Suppressor macrophage (primary cell): ENCODE measurements around the gene TSPAN3.

Experiments
- DNase-seq, 4 experiments: peaks; one replicate each; pipeline ENCODE4 v3.0.0-alpha.2; 2020 to 2022

The TSPAN3 gene

DNA sequence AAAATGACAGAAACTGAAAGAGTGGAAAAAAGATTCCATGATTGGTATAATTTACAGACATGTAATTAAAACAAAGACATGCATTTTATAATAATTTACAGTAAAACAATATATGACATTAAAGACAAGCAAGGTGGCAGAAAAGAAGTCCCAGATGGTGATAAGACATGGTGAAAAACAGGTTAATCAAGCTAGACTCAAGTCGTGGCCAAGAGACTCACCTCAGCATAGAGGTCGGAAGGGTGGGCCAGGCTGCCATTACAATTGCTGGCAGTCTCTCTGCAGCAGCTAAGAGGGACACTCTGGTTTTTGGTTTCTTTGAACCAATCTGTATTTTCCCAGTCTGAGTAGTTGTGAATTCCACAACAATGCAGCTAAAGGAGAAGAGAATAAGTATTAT lies 18.4 kb downstream of the TSPAN3 start:
- DNase-seq = no peak

DNA sequence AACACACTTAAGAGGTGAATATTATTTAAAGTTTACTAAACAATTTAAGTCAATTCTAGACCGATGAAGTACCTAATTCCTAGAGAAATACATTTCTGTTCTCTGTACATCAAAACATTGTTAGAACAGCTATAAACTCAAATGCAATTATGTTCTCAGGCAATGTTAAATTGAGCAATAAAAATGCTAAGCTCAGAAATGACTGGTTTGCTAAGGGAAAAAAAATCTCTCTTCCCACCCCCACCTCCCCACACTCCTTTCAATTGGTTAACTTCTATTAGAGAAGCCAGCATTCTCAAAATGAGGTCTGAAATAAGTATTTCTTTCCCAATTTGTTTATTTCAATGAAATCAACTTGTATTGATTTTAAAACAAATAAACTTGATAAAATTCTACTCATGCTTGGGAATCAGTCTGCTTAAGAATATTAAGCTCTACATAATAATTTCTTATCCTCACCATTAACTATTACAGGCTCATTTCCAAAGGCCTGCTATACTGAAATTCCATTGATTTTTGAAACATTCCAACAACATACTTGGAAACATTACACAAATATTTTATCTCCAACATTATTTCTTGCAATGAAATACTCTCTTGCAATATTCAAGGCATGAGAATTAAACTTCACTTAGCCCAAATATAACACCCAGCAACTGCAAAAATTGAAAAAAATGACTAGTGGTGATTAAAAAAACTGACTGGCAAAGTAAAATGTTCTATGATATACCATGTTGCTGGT lies 22.6 kb downstream of the TSPAN3 start:
- no peak for DNase-seq

DNA sequence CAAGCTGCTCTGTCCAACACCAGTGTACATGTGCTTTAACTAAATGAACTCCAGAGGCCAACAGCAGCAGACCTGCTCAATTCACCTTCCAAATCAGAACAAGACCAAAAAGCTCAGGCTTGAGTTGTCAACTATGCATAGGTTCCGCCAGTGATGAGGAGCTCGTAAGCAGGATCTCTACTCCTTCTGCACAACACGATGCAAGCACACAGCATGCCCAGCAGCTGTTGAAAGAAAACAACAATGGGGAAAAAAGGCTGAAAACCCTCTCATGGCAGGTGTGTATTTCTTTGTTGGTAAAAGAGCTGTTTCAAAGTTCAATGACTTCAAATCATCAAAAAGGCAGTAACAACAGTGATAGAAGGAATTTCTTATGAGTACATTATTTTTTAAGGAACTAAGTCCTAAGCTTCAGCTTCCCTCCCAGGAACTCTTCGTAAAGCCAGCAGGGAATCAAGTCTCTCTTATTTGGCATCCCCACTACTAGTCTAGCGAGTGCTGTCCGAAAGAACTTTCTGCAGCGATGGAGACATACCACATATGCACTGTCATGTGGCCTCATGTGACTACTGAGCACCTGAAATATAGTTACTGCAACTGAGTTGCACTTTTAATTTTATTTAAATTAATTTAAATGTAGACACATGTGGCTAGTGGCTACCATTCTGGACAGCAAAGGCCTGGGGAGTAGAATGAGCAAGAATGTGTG lies 24.1 kb downstream of the TSPAN3 start:
- no peak for DNase-seq

DNA sequence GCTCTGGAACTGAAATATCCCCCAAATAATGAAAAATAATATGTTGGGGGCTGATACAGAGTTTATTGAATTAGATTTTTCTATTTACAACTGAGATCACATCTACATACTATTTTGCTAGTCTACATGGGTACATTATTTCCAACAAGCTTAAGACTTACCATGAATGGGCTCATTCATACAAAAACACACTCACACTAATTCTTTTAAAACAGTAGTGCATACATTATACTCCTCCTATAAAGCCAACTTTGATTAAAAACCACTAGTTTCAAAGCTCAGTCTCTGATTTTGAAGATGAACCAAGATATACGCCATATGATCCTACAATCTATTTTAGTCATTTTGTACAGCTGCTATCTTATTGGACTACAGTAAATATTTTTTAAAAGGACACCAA lies 24.9 kb downstream of the TSPAN3 start:
- DNase-seq = no peak

DNA sequence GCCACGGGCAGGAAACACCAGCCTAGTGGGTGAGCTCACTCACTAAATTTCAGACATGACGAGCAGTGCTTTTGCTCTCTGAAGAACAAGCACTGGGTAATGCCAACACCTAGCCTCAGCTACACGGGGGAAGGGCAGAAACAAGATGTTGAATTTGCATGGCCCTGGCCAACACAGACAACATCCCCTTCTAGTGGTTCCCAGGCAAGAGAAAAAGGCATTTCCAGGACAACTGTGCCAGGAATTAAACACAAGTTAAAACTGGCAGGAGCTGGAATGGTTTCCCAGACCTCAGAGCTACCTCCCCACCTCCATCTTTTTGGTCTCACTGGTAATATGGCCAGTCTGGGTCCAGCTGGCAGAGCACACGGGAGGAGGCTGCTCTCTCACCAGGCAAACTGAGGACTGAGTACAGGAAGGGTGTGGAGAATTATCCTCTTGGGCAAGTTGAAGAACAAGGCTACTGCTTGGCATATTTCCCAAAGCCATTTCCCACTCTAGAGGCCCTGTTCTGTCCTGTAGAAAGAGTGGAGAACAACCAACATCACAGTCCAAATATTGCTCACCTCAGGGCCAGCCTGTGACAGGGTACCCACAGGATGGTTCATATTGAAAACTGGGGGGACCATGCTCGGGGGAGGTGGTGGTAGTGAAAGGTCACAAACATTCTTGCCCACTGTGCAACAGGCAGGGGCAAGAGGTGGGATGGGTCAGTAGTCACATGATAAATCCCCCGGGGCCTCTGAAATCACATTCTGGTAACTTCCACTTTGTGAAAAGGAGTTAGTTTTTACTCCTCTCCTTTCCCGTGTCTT lies 26.5 kb downstream of the TSPAN3 start:
- DNase-seq = no peak

DNA sequence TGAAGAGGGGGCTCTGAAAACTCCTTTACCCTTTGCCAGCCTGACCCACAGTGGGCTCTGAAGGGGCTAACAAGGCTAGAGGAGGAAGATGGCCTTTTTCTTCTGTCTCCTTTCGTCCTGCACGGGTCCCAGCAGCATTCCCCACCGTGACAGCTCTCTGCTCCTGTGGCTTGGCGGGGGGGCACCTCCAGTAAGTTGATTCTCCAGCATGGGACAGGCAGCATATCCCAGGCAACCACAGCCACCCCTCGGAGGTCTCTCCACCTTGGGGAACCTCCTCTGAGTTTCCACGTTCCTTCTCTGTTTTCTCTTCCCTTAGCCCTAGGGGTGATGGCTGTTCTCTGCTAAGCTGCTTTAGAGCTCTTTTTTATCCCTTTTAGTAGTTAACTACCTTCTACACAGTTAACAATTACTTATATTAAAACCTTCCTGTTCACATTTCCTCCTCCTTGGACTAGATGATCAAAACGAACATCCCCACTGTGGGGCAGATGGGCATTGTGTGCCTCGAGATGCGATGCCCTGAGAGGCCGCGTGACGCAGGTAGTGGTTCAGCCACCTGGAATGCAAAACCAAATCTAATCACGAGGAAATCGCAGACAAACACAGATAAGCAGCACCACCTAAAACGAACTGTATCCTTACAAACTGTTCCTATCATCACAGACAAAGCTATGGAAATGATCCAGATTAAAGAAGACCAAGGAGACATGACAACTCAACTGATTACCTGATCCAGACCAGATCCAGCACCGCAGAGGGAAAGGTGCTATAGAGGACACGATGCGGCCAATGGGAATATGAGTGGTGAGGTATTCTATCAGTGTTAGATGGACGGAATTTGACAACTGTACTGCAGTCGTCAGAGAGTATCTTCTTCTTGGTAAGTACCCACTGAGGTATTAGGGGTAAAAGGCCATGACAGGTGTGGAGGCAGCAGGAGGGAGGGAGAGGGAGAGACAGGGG lies 27.7 kb downstream of the TSPAN3 start:
- peak in 1 of 4 experiments; percentile 3 for DNase-seq

DNA sequence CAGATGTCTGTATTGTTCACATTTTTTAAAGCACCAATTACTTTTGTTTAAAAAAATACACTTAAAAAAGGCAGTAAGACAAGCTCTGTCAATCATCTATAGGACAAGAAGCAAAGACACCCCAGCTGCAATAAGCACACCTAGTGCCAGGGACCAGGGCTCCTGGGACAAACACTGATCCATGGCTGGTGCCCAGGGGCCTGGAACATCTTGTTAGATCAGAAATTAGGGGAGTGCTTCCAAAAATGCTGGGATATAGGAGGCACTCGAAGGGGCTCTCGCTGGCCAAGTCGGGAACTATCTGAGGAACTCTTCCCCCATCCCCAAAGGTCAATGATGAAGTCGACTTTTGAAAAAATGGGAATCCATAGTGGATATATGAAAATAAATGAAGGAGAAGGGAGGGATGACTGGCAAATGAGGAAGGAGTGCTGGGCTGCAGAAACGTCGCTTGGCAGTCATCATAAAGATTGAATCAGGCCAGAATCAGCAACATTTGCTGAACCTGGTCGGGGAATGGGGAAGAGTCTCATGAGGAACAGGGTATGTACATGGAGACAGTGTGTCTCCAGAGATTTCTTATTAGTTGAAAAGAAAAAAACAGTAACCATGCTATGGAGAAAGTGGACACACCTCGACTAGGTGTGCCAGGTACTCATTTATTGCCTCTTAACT lies 28.5 kb downstream of the TSPAN3 start:
- DNase-seq = peak; percentile 49 to 58 (median 55)

DNA sequence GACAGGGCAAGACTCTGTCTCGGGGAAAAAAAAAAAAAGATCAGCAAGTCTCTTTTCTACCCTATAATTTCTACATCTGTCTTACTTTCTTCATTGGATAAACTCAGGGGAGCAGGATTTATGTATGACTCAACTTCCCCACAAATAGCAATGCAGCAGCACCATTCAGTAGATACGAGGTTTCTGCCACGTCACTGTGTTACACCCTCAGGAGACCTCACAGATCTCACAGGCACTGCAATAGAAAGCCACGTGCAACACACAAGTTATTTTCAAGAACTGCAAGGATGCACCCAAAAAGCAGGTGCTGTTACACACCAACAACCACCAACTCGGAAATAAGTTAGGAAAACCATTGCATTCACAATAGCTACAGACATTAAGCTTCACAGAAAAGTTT lies 30.2 kb downstream of the TSPAN3 start:
- no peak for DNase-seq

DNA sequence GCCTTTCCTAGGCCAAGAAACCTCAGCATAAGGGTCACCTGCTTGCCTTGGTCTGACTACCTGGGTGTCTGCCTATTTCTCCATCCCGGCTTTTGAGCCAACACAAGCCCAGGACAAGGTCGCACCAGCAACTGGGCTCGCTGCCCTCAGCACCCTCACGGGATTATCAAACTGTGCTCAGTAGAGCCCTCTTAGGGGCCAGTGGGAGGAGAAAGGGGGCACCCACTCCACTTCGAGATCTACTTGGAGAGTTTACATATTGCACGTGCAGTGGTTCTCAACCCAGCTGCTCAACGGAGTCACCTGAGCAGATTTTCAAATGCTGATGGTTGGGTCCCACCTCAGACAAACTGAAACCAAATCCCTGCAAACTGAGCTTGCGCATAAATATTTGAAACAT lies 31.1 kb downstream of the TSPAN3 start:
- DNase-seq = no peak

DNA sequence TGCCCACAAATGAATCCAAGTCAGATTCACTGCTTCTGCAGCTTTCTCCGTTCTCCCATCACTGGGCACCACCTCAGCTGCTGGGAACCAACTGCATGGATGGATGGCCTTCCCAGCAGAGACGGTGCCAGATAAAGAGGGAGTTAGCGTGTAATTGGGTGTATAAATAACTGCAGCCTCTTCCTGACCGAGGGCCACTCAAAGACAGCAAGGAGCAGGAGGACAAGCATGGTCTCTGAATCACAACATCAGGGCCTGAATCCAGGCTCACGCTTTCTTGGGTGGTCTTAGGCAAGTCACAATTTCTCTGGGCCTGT lies 31.7 kb downstream of the TSPAN3 start:
- no peak for DNase-seq

DNA sequence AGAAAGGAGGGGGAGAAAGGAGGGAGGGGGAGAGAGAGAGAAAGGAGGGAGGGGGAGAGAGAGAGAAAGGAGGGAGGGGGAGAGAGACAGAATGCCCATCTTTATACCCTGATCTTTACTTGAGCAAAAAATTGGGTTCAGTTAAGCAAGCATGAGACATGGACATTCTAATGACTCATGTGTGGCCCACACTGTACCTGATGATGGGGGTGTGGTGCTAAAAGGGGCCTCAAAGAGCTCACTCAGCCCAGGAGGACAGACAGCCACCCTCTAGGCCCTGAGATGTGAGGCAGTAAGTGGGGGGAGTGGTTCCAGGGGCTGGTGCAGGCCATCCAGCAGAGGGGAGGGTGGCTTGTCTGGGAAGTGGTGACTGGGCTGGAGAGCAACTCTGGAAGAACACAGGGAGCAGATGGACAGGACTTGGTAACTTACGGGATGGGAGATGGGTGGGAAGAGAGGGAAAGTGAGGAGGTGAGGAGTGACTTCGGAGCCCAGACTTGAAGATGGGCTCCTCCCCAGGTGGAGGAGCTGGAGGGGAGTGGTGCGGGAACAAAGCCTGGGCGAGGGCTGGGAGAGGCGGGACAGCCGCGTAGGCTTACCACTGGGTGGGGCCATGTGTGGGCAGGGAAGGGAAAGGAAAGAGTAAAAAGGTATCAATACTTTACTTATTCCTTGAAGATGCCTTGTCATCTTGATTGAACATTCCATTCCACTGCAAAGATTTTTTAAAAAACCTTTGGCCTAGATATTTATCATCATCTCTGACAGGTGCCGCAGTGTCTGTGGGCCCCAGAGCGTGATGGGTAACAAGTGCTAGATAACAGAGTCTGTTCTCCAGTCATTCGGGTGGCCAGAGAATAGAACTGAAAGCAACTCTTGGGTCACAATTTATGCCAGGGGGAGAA lies 32.3 kb downstream of the TSPAN3 start:
- DNase-seq = no peak

DNA sequence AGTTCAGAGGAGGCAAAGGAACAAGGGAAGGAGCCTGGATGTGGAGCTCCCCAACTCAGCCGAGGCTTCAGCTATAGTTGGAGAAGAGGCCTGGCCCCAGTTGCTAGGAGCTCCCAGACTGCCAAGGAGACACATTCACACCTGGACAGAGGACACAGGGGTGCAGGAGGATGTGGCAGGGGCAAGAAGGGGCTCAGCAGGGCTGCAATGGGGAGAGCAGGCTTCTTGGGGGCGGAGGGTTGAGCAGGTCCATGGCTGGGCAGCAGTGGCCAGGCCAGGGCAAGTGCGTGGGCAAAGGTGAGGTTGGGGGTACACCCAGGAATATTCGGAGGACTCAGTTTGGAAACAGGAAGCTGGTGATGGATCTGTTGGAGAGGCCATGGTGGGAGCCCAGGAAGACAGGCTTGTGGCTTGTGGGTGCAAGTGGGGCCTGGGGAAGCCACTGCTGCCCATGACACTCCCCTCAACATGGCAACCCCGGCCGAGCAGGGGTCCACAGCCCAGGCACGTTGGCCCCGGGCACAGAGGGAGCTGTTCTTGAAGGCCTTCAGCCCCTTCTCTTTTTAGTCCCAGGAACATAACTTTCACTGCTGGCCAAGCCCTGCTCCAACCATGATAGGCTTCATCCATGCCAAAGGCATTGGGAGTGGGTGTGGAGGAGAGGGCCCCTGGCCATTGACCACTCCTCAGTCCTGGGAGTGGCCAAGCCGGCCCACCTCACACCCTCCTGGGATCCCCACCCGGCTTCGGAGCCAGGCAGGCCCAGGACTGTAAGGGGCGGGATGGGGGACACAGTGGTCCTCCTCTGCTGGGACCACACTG lies 33.3 kb downstream of the TSPAN3 start:
- peak in 1 of 4 experiments; percentile 7 for DNase-seq

DNA sequence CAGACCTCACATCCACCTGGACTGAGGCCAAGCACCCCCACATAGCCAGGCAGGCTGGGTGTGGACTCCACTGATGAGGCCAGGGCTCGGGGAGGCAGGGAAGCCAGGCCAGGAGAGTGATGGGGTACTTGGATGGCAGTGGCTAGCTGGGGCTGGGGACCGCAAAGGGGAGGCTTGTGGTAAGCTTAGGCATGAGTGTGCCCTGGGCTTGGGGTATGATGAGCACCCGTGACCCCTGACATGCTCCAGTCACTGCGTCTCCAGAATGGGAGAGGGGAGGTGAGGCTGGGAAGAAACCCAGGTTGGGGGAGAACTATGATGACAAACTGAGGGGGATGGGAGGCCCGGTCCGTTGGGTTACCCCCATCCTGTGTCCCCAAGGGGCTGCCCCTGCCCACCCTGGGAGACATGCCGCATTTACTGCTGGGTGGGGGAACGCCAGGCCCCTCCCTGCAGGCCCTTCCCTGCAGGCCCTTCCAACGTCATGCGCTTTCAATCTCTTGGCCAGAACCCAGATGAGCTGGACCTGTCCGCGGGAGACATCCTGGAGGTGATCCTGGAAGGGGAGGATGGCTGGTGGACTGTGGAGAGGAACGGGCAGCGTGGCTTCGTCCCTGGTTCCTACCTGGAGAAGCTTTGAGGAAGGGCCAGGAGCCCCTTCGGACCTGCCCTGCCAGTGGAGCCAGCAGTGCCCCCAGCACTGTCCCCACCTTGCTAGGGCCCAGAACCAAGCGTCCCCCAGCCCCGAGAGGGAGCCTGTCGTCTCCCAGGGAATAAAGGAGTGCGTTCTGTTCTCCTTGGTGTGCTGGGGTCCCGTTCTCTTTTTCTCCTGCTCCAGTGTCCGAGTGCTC lies 34.1 kb downstream of the TSPAN3 start:
- peak in 1 of 4 experiments; percentile 4 for DNase-seq

DNA sequence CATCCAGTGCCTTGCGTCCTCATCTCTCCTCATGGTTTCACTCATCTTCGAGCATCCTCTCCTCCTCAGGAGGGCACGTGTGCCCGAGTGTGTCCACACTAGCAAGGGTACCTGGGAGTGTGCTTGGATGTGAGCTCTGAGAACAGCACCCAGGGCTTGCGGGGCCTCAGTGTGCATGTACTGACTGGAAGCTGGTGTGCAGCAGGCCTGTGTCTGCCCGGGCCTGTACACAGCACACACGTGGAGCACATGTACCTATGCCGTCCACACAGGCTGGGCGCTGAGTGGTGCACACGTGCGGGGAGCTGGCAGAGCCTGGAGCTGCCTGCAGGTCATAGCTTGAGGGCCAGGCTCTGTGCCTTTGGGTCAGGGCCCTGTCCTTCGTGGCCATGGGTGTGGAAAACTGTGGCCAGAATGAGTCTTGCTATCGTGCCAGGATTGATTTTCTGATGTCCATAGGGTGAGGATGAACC lies 34.9 kb downstream of the TSPAN3 start:
- DNase-seq = peak in 1 of 4 experiments; percentile 2

DNA sequence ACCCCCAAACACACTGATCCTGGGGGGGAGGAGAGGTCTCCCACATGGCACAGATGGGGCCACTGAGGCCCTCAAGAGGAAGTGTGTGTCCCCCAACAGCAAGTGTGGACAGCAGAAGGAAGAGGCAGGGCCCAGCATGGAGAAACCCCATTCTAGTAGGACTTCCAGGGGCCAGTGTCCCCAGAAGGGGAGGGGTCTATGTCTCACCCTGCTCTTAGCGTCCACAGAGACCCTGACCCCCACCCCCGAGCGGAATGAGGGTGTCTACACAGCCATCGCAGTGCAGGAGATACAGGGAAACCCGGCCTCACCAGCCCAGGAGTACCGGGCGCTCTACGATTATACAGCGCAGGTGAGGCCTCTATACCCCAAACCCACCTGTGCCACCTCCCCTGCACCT lies 35.3 kb downstream of the TSPAN3 start:
- DNase-seq = no peak

DNA sequence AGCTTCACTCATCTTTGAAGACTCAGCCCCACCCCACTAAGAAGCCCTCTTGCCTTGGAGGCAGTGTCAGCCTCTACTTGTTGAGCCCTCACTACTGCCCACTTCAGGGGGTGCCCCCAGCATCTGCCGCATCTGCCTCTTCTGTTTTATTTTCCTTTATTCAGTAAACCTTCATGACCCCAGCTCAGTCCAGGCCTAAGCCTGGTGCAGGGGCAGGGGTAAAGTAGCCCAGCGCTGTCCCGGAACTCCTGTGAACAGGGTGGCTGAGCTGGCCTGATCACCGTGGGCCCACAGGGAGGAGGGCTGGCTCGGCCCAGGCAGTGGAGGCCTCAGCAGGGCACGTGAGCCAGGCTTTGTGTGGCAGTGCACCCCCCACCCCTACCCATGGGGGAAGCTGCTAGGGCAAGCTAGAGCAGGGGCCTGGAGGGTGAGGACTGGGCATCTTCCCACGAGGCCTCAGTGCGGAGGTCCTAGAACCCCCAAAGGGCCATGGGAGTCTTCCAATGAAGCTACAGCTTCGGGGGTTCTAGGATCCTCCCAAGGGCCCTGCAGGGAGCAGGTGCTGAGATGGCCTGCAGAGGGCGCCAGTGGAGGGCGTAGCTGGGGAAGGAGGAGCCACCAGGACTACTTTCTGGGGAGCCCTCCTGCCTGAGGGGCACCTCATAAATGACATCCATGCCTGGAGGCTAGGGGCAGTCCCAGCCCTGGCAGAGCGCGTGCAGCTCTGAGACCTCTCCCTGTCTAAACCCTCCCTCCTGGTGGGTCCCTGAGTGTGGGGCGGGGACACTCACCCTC lies 36.0 kb downstream of the TSPAN3 start:
- peak in 2 of 4 experiments; percentile 44 to 55 for DNase-seq
